IMR-90 (cell line): ENCODE measurements around the gene CREG2. TPM values are rescaled to one million over a fixed set of nuclear protein-coding genes. Genes with fewer than 3 reads are reported as not detected.
A peak's percentile ranks its signal among the peaks of the same experiment; 100 is the strongest.

Source experiments
- ATAC-seq: fragments of 200-7000 bp; cut with Tn5 transposase; 2 replicates; pipeline ENCODE4 v1.9.1; 2020; ENCODE audit warnings: low read depth, mild to moderate bottlenecking, moderate library complexity
- BruUV-seq: library from RNA; stranded (reverse); fragments of 400-500 nt; replicated peaks from 2 replicates; lab custom pipeline; 2021; lab: Mats Ljungman, UMichigan
- CTCF ChIA-PET: fragments of 300-600 bp; formaldehyde crosslinking; extraction: SDS; loops from one replicate; lab custom pipeline; 2021; ENCODE audit warnings: antibody characterized with exemption; lab: Yijun Ruan, JAX
- POLR2A ChIA-PET: fragments of 300-600 bp; sonication (Branson Sonifier 250); formaldehyde crosslinking; loops from one replicate; lab custom pipeline; 2022; ENCODE audit warnings: antibody characterized with exemption; ENCODE audit not compliant: unreplicated experiment; lab: Charles Lee
- DNase-seq: peaks from one replicate; pipeline ENCODE4 v3.0.0; 2013
- H2AFZ ChIP-seq: replicated peaks from 2 replicates; pipeline ENCODE3; 2013; ENCODE audit warnings: low read length, mild to moderate bottlenecking; ENCODE audit not compliant: poor library complexity
- H2AK5ac ChIP-seq: 2 replicates; pipeline ENCODE4 v1.6.1; 2013; ENCODE audit warnings: low read depth, low read length, inconsistent platforms
- H2AK9ac ChIP-seq: replicated peaks from 2 replicates; pipeline ENCODE3; 2013; ENCODE audit warnings: mild to moderate bottlenecking, low read depth, low read length, moderate library complexity; ENCODE audit not compliant: poor library complexity
- H2BK120ac ChIP-seq: 2 replicates; pipeline ENCODE4 v1.6.1; 2013; ENCODE audit warnings: low read depth, low read length, inconsistent platforms
- H2BK15ac ChIP-seq: 3 replicates; pipeline ENCODE4 v1.6.1; 2013; ENCODE audit warnings: low read depth, low read length, inconsistent platforms
- H2BK20ac ChIP-seq: 2 replicates; pipeline ENCODE4 v1.6.1; 2013; ENCODE audit warnings: low read depth, mild to moderate bottlenecking, inconsistent platforms, low read length, moderate library complexity
- H2BK5ac ChIP-seq: 2 replicates; pipeline ENCODE4 v1.6.1; 2013; ENCODE audit warnings: mild to moderate bottlenecking, low read depth, low read length, inconsistent platforms; ENCODE audit not compliant: poor library complexity, severe bottlenecking
- H3K14ac ChIP-seq: replicated peaks from 2 replicates; pipeline ENCODE4 v1.6.1; 2013; ENCODE audit warnings: low read depth, low read length, inconsistent platforms
- H3K18ac ChIP-seq: 2 replicates; pipeline ENCODE4 v1.6.1; 2013; ENCODE audit warnings: low read depth, low read length, control low read depth
- H3K23ac ChIP-seq: 2 replicates; pipeline ENCODE4 v1.6.1; 2013; ENCODE audit warnings: low read depth, low read length, inconsistent platforms
- H3K27ac ChIP-seq: 2 replicates; pipeline ENCODE4 v1.5.1; 2013; ENCODE audit warnings: mild to moderate bottlenecking, control low read depth, low read length; ENCODE audit not compliant: insufficient read depth
- H3K27me3 ChIP-seq: 2 replicates; pipeline ENCODE4 v1.6.1; 2013; ENCODE audit warnings: low read length; ENCODE audit not compliant: control insufficient read depth, insufficient read depth
- H3K36me3 ChIP-seq: 2 replicates; pipeline ENCODE4 v1.6.1; 2013; ENCODE audit warnings: low read length, mixed read lengths; ENCODE audit not compliant: control insufficient read depth, insufficient read depth
- H3K4ac ChIP-seq: 2 replicates; pipeline ENCODE4 v1.6.1; 2013; ENCODE audit warnings: low read depth, low read length, inconsistent platforms
- H3K4me1 ChIP-seq: 2 replicates; pipeline ENCODE4 v1.6.1; 2013; ENCODE audit warnings: low read length, mixed read lengths; ENCODE audit not compliant: control insufficient read depth, insufficient read depth
- H3K4me2 ChIP-seq: 2 replicates; pipeline ENCODE4 v1.6.1; 2013; ENCODE audit warnings: low read depth, mild to moderate bottlenecking, control low read depth, low read length, moderate library complexity
- H3K4me3 ChIP-seq: 2 replicates; pipeline ENCODE4 v1.5.1; 2013; ENCODE audit warnings: low read depth, mild to moderate bottlenecking, control low read depth, low read length, moderate library complexity; ENCODE audit not compliant: insufficient read depth
- H3K56ac ChIP-seq: 2 replicates; pipeline ENCODE4 v1.6.1; 2013; ENCODE audit warnings: low read length, inconsistent platforms; ENCODE audit not compliant: insufficient read depth; ENCODE audit errors: extremely low read depth
- H3K79me1 ChIP-seq, 2 experiments: 2 replicates each; pipeline ENCODE4 v1.6.1; 2013; ENCODE audit warnings: low read length in 2 of 2, inconsistent platforms in 1 of 2, low read depth in 1 of 2
- H3K9ac ChIP-seq: 2 replicates; pipeline ENCODE4 v1.6.1; 2013; ENCODE audit warnings: low read depth, low read length, control low read depth
- H3K9me1 ChIP-seq: 2 replicates; pipeline ENCODE4 v1.6.1; 2013; ENCODE audit warnings: low read length, inconsistent platforms; ENCODE audit not compliant: insufficient read depth
- H3K9me3 ChIP-seq: 2 replicates; pipeline ENCODE4 v1.6.1; 2013; ENCODE audit warnings: low read length; ENCODE audit not compliant: control insufficient read depth, insufficient read depth
- H4K20me1 ChIP-seq: 2 replicates; pipeline ENCODE4 v1.6.1; 2013; ENCODE audit warnings: low read length, inconsistent platforms; ENCODE audit not compliant: insufficient read depth
- H4K5ac ChIP-seq: 2 replicates; pipeline ENCODE4 v1.6.1; 2013; ENCODE audit warnings: mild to moderate bottlenecking, low read depth, low read length, control low read depth
- H4K8ac ChIP-seq, 2 experiments: 2 replicates each; pipeline ENCODE4 v1.6.1; 2013; ENCODE audit warnings: low read depth in 2 of 2, low read length in 2 of 2, control low read depth in 1 of 2, inconsistent platforms in 1 of 2
- H4K91ac ChIP-seq: 2 replicates; pipeline ENCODE4 v1.6.1; 2013; ENCODE audit warnings: low read depth, low read length, inconsistent platforms; ENCODE audit not compliant: insufficient read depth
- BHLHE40 ChIP-seq: fragments of 150-350 bp; IDR thresholded peaks from 2 replicates; pipeline ENCODE4 v1.6.1; 2016; ENCODE audit warnings: mild to moderate bottlenecking, low read depth, low read length
- CEBPB ChIP-seq: IDR thresholded peaks from 2 replicates; pipeline ENCODE4 v1.6.1; 2012; ENCODE audit warnings: low read depth, low read length, improper control_type of control experiment
- NFE2L2 ChIP-seq: fragments of 150-350 bp; IDR thresholded peaks from 2 replicates; pipeline ENCODE4 v1.6.1; 2016; ENCODE audit warnings: low read depth, mild to moderate bottlenecking, low read length
- POLR2A ChIP-seq: IDR thresholded peaks from 2 replicates; pipeline ENCODE4 v1.6.1; 2012; ENCODE audit warnings: mild to moderate bottlenecking, low read depth, low read length
- SMC3 ChIP-seq: fragments of 150-350 bp; IDR thresholded peaks from 2 replicates; pipeline ENCODE4 v1.6.1; 2016; ENCODE audit warnings: low read depth, mild to moderate bottlenecking, antibody characterized with exemption, low read length, moderate library complexity
- WGBS, 2 experiments: methylation state at CpG; one replicate each; pipeline versions ENCODE4 v1.1.5 to v1.1.7; 2013; ENCODE audit warnings: missing lambda C conversion rate in 2 of 2; ENCODE audit not compliant: insufficient read length in 1 of 2; ENCODE audit errors: extremely low coverage in 2 of 2; 5-methylcytosine and 5-hydroxymethylcytosine counted together
- dilution Hi-C: fragments of 300-500 bp; cut with HindIII; formaldehyde crosslinking; loops from one replicate; pipeline ENCODE4 v1.14.3; 2018; ENCODE audit warnings: low sequenced_read_pairs; ENCODE audit not compliant: unreplicated experiment
- in situ Hi-C: fragments of 300-500 bp; cut with MboI; formaldehyde crosslinking; loops from 3 replicates; pipeline ENCODE4 v1.14.3; 2019; ENCODE audit warnings: low sequenced_read_pairs, inconsistent platforms, mixed read lengths
- intact Hi-C: fragments of 100-400 bp; cut with micrococcal nuclease; formaldehyde crosslinking; loops from 2 replicates; pipeline ENCODE4 v1.10.0; 2022
- polyA plus RNA-seq, 3 experiments: library from polyadenylated mRNA; depleted of rRNA; stranded (reverse); fragments of >200 nt; gene quantifications; 2 replicates each; pipeline ENCODE4 v1.2.3, GENCODE V29; 2012; ENCODE audit warnings: low replicate concordance in 1 of 3
- total RNA-seq: library from RNA; depleted of rRNA; stranded (reverse); fragments of >200 nt; gene quantifications from 2 replicates; pipeline ENCODE4 v1.2.3, GENCODE V29; 2012
- TF ChIP-seq, protein P1 (sequence below): conservative IDR thresholded peaks from 2 replicates; pipeline ENCODE4 v1.5.1; 2012; ENCODE audit warnings: mild to moderate bottlenecking, low read depth, low read length, improper control_type of control experiment

The CREG2 gene
- total and polyA plus RNA-seq, 2 of the 4 experiments (the other 2 are of a cell fraction): 0.17 TPM; not detected in 1

DNA sequence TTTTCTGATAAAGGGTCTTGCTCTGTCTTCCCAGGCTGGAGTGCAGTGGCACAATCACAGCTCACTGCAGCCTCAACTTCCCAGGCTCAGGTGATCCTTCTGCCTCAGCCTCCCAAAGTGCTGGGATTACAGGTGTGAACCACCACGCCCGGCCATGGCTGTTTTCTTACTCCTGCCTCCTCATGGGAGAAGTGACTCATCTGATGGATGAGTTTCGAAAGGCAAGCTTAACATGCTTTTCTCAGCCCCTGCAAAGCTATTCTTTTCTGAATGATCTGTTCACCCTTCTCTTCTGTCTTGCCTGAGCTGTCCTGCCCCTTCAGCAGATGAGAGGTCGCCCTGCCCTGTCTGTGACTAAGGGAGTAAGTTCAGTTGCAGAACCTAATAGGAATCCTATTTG lies 929 bp upstream of the CREG2 start:
- H4K20me1 ChIP-seq: no peaks in the 10 kb centered on the region
- no peak overlapping the region; the same call in 1 of the 2 replicates for H3K4me2 ChIP-seq
- no peak overlapping the region for H4K91ac ChIP-seq
- H2AK5ac ChIP-seq: no peak overlapping the region
- no peak overlapping the region for H2AFZ ChIP-seq
- no peak overlapping the region for H2BK15ac ChIP-seq
- POLR2A ChIA-PET: no interaction called here
- H3K79me1 ChIP-seq: no peaks in the 10 kb centered on the region
- no peak overlapping the region for H3K56ac ChIP-seq
- peaks cover 37% of the 10 kb centered on the region for H3K27me3 ChIP-seq
- no peak overlapping the region for H4K5ac ChIP-seq
- TF ChIP-seq, protein P1, sequence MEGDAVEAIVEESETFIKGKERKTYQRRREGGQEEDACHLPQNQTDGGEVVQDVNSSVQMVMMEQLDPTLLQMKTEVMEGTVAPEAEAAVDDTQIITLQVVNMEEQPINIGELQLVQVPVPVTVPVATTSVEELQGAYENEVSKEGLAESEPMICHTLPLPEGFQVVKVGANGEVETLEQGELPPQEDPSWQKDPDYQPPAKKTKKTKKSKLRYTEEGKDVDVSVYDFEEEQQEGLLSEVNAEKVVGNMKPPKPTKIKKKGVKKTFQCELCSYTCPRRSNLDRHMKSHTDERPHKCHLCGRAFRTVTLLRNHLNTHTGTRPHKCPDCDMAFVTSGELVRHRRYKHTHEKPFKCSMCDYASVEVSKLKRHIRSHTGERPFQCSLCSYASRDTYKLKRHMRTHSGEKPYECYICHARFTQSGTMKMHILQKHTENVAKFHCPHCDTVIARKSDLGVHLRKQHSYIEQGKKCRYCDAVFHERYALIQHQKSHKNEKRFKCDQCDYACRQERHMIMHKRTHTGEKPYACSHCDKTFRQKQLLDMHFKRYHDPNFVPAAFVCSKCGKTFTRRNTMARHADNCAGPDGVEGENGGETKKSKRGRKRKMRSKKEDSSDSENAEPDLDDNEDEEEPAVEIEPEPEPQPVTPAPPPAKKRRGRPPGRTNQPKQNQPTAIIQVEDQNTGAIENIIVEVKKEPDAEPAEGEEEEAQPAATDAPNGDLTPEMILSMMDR: no peak
- no peak for TF ChIP-seq BHLHE40
- peak; percentile 14; the same call in 1 of the 2 replicates for TF ChIP-seq CEBPB
- TF ChIP-seq POLR2A: no peak
- no peak for TF ChIP-seq SMC3
- TF ChIP-seq NFE2L2: no peak
- in situ Hi-C loops (no loop called here), intact Hi-C loops (no loop called here), dilution Hi-C loops (no loop called here)
- H3K27ac ChIP-seq: no peak overlapping the region
- H3K4me1 ChIP-seq: peaks cover 6% of the 10 kb centered on the region; the same call in 1 of the 2 replicates
- no peaks in the 10 kb centered on the region for H3K9me1 ChIP-seq
- BruUV-seq: no TSS peak
- peak; percentile 60 for DNase-seq
- no peak overlapping the region for H3K9ac ChIP-seq
- no peak overlapping the region for H3K23ac ChIP-seq
- no peak overlapping the region for H3K14ac ChIP-seq
- no peak overlapping the region for H2BK5ac ChIP-seq
- H3K4ac ChIP-seq: no peak overlapping the region
- no peak for ATAC-seq
- CTCF ChIA-PET: interaction anchor here (0.8 to 2.5 kb wide), 3 partner anchors 8 to 46 kb away, joined by 3 to 8 read pairs (median 5); no protein-coding TSS in a partner anchor
- no CpG with 5 or more reads among the region's 4 CpGs for WGBS, 2 experiments
- no peak overlapping the region for H2BK20ac ChIP-seq
- H3K9me3 ChIP-seq: no peaks in the 10 kb centered on the region
- no peak overlapping the region for H4K8ac ChIP-seq
- H3K4me3 ChIP-seq: no peak overlapping the region
- H2BK120ac ChIP-seq: no peak overlapping the region
- no peak overlapping the region for H2AK9ac ChIP-seq
- no peak overlapping the region for H3K18ac ChIP-seq
- no peaks in the 10 kb centered on the region for H3K36me3 ChIP-seq
